HG02981 (cell line): Measurements from ENCODE around the gene C10orf95.

ENCODE experiments used
- ATAC-seq: cut with Tn5 transposase; IDR thresholded peaks from one replicate; pipeline ENCODE4 v1.9.1; 2021; ENCODE audit warnings: mild to moderate bottlenecking, moderate library complexity; ENCODE audit not compliant: unreplicated experiment

Gene C10orf95

DNA sequence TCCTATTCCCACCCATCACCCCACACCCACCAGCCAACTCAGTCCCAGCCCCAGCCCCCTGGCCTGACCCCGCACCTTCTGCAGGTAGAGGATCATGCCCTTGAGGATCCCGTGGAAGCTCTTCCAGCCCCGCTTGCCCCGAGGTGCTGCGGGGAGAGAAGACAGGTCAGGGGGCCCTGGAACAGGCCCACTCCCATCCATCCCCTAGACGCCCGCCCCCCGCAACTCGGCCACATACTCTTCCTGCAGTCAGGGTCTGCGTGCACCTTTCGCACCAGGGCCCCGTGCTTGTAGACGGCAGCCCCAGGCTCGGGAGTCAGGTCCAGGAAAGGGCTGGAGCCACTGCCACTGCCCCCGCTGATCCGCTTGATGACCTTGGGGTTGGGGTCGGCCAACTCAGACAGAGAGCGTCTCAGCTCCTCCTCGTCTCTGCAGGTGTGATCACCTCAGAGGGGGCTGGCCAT lies 46.2 kb downstream of the C10orf95 start:
- no peak for ATAC-seq

DNA sequence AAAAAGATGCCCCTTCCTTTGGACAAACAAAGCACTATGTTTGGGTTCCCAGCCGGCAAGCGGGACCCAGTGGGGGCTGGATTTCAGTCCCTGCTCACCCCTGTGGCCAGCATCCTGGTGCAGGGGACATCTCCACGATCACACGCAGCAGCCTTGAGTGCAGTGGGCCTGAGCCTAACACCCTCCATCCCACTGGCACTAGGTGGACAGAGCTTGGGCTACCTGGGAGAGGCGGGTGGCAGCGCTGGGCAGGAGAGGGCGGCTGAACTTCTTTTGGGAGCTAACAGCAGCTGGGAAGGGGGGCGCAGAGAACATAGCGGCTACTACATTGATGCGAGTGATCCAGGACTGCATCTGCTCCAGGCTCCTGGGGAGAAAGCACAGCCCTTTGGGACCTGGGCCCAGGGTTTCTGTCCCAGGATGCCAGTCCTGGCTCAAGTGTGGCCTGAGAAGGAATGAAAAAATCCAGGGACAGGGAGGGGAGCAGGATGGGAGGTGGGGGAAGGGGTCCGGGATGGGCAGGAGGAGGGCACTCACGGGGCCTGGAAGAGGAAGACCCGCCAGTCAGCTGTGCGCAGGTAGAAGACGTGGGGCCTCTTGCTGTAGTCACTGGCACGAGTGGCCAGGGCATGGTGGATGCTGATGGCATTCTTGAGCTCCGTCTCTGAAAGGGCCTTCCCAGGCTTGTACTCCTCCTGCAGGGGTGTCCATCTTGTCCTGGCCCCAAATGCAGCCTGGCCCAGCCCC lies 46.8 kb downstream of the C10orf95 start:
- ATAC-seq = no peak

DNA sequence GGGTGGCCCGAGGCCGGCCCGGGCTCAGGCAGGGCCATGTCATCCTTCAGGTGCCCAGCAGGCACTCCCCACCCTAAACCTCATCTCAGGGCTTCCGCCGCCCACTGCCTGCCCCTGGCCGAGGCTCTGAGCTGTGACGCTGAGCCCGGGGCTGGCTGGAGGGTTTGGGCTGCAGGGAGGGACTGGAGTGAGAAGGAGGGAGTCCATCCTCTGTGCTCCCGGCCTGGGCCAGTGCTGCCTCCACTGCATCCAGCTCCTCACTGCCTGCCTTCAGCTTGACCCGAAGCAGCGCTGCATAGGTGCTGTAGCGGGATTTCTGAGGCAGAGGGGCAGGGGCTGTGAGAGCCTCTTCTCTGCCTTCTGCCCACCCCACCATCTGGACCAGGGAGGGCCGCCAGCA lies 48.2 kb downstream of the C10orf95 start:
- ATAC-seq = no peak

DNA sequence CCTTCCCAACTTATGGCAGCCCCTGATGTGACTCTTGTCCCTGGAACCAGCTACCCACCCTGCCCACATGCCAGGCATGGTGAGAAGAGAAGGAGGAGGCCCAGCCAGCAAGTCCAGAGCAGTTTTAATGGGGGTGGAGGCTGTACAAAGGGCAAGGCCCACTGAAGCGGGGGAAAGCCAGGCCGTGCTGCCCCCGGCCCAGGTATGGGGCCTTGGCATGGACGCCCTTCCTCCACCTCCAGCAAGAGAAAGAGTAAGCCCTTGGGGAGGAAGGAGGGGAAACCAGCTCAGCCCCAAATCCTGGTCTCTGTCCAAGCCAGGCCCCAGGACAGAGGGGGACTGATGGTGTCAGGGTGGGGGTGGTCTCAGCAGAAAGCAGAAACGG lies 48.8 kb downstream of the C10orf95 start:
- no peak for ATAC-seq

- no peak for ATAC-seq
Observed at GRCh38 chr10:102401735-102402511, 49.4 kb downstream of the C10orf95 start.

- no peak for ATAC-seq
Observed at GRCh38 chr10:102401342-102401654, 50.0 kb downstream of the C10orf95 start.

DNA sequence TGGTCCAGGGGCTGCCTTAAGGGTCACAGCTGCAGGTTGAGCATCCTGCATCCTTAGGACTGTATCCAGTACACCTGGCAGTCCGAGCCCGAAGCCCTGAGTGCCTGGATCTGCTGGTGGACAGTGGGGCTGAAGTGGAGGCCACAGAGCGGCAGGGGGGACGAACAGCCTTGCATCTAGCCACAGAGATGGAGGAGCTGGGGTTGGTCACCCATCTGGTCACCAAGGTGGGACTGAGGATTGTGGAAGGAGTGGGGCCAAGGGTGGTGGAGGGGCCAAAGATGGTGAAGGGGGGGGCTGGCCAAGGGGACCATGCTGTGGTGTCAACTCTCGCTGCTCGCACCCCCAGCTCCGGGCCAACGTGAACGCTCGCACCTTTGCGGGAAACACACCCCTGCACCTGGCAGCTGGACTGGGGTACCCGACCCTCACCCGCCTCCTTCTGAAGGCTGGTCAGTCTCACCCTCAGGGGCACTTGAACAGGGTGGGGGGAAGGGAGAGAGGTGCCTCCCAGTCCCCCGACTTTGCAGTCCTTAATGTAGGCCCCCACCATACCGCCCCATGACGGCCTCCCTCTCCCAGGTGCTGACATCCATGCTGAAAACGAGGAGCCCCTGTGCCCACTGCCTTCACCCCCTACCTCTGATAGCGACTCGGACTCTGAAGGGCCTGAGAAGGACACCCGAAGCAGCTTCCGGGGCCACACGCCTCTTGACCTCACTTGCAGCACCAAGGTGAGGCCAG lies 50.6 kb downstream of the C10orf95 start:
- ATAC-seq = no peak

- ATAC-seq = no peak
Observed at GRCh38 chr10:102400076-102400475, 51.3 kb downstream of the C10orf95 start.
